Midbrain (tissue), 1 donor: ENCODE measurements around the gene CCNL1.

Experiments used
- DNase-seq: peaks from one replicate; lab custom pipeline; 2025; lab: John Stamatoyannopoulos, UW

CCNL1 gene

DNA sequence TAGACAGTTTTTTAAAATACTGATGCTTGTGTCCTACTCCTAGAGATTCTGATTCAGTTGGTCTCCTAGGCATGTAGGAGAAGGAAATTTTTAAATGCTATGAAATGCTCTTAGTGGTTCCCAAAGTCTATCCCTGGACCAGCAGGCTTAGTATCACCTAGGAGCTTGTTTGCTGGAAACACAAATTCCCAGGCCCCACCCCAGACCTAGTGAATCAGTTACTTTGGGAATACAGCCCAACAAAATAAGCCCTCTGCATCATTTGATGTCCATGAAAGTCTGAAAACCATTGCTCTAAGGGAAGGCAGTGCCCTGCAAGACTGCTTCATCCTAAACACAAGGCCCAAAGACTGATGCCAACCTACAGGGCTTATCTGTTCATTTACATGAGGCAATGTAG lies 36.3 kb downstream of the CCNL1 start:
- DNase-seq = no peak

DNA sequence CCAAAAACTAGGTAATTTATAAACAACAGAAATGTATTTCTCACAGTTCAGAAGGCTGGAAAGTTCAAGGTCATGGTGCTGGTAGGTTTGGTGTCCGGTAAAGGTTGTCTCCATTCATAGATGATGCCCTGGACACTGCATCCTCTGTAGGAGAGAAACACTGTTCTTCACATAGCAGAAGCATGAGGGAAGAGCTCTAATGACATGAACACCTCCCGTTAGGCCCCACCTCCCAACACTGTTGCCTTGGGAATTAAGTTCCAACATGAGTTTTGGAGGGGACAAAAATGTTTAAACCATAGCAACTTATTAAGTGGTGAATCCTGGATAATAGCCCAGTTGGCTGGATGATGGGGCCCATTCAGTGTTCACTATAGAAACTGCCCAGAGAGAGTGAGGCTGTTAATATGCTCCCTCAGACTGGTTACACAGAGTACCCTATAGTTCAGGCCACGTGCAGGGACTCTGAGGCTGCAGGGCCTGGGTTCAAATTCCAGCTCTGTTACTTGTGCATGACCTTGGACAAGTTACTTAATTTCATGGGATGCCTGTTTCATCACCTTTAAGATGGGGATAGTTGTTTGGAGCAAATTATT lies 37.0 kb downstream of the CCNL1 start:
- no peak for DNase-seq

DNA sequence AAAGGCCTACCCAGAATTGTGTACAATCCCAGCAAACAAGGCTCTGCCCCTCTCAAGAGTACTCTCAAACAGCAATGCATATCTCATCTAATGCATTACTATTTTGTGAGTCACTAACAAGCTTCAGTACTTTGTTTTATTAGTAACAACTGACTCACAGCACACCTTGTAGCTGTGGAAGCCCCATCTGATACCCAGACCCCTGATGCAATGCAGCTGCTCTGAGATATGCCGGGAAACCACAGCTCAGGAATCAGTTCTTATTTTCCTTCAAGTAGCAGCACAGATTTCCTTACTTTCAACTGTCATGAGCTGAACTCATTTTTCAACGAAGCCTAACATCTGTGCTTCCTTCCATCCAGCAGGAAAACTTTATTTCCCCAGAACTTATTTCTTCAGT lies 37.8 kb downstream of the CCNL1 start:
- no peak for DNase-seq

DNA sequence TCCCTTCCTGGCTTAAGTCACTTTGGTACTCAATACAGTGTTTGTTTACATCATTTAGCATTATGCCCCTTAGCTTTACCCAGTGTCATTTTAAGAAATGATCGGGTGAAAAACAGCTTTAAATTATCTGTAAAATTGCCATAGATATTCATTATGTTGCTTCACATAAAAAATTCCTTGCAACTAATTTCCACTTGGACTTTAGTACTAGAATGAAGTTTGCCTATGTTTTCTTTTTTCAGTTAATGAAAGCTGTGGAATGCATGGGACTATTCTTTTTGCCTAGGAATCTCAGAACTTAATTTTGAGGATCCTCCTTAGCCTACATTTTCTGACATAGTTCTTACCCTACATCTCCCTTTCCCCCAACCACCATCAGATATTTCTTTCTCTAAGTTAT lies 38.4 kb downstream of the CCNL1 start:
- DNase-seq = no peak

DNA sequence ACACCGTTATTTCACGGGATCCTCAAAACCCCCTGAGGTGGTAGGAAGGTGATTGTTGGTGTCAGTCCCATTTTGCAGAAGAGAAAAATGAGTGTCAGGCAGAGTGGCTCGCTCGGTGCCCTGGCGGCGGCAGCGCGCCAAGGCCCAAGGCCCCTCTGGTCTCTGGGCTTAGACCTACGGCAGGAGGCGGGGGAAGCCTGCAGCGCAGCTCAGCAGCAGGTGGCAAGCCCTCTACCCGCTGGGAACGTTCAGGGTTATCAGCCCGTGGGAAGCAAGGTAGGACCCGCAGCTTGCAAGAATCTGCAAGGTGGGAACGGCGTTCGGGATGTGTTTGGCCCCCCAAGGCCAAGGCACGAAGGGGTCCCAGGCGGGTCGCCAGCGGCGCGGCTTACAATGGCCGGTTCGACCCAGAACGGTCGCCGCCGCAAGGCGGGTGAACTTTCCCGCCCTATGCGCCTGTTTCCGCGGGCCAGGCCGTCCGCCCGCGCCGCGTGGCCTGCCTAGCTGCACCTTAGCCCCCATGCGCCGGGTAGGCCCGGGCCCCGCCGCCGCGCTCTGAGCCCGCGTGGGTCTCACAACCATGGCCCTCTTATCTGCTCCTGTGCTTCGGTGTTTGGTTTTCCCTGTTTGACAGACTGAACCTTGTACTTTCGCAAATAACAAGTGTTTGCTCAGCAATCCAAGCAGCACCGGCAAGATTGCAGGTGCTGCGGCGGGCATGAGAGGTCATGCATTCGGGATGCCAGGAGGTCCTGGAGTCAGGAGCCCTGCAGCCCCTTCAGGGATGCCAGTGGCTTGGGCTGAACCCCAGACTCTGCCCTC lies 39.7 kb downstream of the CCNL1 start:
- DNase-seq = no peak

DNA sequence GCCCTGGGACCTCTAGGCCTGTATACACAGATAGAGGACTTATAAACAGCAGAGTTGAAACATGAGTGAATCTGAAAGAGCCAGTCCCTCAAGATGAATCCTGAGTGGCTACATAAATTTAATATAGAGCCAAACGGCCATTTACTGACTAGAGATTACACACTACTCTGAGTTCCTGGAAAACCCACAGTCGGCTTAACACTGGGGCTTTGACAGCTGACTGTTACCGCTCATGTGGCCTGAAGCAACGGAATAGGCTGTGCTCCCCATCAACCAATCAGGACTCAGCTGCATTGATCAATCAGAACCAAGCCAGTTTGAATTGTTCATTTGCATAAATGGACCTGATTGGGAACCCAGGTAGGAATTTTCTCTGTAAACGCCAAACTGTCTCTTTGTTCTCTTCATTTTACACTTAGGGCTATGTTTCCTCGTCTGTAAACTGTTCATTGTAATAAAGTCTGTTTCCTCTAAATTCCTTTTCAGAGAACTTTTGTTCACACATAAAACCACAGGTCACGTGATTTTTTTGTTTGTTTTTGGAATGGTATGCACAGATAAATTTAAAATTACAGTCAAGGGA lies 40.5 kb downstream of the CCNL1 start:
- no peak for DNase-seq

DNA sequence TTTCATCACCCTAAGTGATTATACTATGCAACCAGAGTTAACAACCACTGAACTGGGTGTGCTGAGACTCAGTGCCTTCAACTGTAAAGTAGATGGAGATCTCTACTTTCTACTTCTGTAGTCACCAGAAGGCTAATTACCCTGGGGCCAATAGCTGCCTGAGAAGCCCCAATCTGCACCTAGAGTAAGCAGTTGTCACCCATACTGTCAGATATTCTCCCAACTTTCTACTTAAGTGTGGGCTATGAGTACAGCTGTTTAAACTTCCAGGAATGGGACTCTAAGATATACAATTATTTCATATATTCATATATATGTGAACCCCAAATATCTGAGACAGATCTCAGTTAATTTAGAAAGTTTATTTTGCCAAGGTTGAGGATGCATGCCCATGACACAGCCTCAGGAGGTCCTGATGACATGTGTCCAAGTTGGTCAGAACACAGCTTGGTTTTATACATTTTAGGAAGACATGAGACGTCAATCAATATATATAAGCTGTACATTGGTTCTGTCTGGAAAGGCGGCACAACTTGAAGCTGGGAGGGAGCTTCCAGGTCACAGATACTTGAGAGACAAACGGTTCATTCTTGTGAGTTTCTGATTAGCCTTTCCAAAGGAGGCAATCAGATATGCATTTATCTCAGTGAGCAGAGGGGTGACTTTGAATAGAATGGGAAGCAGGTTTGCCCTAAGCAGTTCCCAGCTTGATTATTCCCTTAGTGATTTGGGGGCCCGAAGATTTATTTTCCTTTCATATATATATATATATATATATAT lies 41.9 kb downstream of the CCNL1 start:
- no peak for DNase-seq

DNA sequence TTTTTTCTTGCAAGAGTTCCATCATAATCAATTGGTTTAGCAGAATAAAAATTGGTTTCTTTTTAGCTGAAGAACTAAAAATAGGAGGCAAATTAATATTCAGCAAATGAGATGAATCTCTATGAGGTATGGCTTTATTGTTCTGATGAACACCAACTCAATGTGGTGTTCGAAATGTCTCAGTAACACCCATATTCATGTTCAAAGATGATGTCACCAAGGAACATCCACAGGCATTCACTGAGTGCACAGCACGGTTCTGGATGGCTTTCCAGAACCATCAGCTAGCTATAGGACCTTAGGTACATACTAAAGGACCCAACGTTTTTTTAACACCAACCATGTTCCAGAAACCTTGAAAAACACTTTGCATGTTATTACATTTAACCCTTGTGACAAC lies 42.7 kb downstream of the CCNL1 start:
- DNase-seq = no peak

DNA sequence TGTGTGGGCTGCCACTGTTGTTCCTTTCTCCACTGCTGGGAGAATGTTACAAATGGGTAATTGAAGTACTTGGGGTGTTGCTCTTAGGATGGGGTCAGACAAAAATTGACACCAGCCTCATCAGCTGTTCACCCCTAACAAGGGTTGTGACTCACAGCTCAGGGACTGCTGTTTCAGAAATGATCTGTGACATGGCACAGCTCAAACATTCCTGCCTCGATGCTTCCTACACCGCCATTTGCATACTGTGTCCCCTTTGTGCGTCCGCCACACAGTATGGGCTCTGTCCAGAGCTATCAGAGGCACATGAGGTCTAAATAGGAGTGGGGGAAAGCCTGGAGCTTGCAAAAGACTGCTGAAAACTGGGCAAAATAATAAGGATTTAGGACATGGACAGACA lies 43.9 kb downstream of the CCNL1 start:
- DNase-seq = no peak

DNA sequence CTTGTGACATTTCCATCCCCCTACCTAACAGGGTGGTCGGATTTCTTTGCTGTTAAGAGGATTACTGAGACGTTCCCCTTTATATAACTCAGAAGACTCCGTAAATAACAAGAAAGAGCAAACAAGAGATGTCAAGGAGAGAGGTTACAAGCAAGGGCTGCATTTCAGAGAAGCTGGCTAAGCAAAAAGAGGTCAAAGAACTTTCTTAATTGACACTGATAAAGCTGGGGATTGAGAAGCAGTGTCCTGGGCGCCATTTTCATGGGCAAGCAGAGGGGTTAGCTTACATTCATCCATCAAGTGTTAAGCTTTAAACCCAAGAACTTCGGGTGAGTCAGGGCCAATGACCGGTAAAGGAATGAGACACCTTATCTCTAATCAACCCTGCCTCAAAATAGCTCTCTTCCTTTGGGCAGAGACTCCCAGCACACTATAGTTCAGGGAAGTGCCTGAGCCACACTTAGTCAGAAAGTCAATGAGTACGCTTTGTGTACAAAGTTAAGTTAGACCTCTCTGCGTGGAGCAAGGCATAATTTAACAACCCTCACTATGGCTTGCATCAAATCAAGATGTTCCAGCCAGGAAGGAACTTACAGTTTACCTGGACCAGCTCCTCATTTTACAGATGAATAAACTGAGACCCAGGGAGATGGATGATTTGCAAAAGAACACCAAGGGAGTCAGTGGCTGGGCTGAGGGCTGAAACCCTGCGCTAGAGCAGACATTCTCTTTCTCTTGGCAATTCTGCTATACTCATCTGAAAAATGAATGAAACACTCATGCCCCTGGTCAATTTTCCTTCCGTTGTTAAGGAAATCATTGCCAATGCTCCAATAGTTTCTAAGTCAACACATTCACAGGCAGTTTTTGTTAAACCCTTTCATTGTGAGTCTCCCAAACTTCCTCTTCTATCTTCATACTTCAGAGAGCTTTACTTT lies 44.6 kb downstream of the CCNL1 start:
- DNase-seq = no peak

DNA sequence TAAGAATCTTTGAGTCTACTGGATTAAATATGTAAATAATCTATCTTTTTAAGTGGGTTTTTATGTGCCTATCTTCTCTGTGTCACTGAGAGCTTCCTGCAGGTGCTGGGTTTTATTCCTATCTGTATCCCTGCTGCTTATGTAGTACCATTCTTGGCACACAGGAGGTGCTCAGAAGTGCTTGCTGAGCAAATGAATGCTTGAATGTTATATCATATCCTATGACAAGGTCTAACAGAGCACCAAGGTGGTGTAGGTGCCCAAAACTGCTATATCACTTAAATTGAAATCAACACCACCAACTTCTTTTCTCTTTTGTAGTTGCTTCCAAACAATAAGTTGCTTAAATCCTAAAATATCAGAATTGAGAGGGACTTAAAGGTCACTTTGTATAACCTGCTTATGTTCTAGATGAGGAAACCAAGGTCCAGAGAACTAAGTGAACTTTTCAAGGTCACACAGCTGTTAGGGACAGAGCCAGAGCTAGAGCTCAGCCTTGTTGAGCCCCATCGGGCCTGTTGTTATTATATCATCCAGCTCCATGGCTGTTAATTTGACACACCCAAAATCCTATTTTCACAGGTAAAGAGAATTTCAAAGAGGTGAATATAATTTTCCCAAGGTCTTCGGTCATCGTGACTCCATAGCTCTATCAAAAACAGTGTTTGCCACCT lies 46.0 kb downstream of the CCNL1 start:
- DNase-seq = no peak

DNA sequence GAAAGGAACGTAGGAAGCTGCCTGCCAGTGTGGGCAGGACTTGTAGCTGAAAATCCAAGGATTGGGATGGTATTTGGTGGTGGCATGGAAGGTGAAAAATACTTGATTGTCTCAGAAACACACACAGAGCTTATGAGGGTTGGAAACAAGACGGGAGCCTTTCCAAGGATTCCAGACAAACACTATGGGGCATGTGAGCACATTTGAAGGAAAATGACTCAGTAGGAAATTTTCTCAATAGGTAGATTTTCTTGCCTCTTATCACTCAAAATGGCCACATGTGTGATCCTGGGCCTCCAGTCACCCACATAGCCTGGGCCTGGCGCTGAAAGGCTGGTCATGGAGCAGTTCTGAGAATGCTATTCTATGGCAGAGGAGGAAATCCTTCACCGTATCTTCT lies 47.4 kb downstream of the CCNL1 start:
- DNase-seq = no peak

DNA sequence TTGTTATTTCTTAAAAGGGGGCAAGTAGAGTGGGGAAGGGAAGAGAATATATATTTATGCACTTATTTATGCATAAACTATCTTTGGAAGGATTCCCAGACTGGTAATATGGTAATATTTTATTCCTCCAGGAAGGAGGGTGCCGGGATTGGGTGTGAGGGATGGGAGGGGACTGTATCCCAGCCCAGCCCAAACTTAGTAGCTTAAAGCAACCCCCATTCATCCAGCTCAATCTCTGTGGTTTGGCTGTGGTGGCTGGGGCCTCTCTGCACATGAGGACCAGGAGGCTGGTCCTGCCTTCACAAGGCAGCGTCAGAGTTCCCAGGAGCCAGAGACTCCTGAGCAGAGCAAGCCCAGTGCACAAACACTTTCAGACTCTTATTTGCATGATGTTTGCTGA lies 48.4 kb downstream of the CCNL1 start:
- DNase-seq = no peak

DNA sequence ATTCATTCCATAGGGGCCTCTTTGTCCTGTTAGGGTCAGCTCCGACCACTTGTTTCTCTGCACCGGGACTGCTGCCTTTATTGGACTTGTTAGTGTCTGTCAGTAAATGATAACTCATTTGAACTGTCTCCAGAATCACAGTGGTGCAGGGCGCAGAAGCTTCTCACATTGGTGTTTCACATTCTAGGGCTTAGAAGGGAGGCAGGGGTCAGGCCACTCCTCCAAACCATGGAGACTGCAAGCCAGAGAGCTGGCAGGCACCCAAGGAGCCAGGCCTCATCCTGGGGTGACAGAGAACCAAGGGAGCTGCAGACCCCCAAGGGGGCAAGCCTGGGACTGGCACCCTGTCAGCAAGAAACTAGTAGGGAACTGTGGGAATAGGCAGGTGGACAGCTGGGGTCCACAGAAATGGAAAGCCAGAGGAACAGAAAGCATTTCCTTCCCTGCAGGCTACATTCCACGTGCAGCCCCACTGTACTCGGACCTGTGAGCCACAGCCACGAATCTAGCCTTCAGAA lies 49.1 kb downstream of the CCNL1 start:
- DNase-seq = no peak

DNA sequence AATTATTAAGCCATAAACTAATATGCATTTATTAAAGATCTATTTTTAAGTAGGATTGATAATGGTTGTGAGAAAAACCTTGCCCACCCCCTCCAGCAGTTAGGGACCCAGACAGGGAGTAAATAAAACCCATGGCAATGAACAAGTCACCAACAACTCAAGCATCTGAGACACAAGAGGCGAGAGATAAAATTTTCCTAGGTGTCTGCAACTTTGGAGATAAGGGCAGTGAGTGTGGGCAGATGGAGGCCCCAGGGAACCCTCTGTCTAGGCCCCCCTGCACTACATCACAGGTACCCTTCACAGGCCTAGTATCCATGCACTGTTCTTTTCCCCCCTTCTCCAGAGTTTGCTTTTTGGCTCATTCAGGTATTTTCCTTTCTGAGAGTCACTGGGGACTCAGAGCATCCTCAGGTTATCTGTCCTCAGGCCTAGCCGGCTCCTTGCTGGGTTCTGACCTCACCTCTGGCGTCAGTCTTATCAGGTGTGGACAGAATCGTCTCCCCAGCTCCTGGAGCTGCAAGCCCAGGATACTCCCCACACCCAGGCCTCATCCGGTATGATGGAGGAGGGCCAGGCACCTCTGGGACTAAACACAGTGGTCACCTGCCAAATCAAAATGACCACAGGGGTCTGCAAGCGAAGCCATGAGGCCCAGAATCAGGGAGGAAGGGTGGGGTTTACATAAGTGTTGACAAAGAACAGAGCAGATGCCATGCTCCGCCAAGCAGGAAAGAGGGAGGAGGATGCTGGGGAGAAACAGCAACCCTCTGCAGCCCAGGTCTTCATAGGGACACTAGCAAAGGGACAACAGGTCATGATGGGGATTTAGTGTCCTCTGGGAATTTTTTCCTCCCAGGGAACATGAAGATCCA lies 50.4 kb downstream of the CCNL1 start:
- DNase-seq = no peak

DNA sequence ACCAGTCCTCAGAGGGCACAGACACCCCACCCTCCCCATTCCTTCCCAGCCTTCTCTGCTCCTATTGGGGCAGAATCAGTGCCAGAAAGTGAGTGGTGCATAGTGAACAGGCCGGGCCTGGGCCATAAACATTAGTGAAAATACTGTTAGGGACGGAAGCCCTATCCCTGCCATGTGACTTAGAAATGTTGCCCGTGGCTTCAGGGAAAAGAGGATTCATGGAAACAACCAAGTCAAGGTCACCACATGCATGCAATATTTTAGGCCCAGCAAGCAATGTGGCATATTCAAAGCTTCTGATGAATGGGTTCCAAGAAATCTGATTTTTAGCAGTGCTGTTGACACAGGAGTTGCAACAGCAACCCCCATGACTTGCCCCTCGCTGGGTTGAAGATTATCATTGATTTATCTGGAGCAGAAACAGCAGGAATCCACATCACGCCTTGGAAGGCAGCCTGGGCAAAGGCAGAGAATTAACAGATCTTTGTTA lies 52.3 kb downstream of the CCNL1 start:
- no peak for DNase-seq

DNA sequence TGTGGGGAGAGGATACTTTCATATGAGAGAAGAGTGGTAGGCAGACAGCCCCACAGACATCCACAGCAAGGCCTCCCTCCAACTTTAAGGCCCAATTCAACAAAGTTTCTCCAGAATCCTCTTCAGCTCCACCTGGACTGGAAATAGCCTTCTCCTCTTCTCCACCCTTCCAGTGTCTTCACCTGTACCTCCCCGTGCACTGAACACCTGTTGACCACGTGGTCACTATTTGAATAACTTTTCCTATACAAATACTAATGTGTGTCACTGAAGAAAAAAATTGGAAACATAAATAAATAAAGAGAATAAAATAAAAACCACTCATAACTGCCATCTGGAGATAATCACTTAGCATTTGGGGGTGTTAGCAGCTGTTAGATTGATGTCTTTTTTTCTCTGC lies 52.9 kb downstream of the CCNL1 start:
- DNase-seq = no peak

DNA sequence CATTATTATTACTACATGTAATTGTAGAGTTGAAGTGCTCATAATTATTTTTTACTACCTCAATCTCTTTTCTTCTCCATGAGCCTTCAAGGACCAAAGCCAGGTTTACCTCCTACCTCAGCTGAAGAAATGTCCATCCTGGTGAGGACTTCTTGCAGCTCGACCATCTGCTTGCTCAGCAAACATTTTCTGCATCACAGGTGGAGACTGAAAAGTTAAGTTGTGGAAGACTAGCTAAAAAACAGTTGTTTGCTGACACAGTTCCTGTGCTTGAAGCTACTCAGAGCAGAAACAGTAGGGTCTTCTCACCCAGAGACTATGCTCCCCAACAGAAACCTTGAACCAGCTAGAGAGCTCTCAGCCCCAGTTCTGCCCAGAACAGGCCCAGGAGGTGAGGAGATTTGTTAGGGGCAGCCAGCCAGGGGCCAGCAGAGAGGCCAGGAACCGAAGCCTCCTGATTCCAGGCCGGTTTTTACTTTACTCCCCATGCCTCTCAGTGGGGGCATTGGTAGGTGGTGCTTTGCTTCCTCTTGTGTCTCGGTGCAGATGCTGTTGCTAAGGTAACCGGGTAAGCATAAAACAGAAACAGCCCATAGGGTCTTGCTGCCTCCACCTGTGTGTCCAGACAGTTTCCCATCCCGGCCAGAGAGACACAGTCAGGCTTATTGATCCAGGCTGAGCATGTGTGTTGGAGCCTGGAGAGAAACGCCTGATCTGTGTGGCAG lies 54.9 kb downstream of the CCNL1 start:
- DNase-seq = no peak

DNA sequence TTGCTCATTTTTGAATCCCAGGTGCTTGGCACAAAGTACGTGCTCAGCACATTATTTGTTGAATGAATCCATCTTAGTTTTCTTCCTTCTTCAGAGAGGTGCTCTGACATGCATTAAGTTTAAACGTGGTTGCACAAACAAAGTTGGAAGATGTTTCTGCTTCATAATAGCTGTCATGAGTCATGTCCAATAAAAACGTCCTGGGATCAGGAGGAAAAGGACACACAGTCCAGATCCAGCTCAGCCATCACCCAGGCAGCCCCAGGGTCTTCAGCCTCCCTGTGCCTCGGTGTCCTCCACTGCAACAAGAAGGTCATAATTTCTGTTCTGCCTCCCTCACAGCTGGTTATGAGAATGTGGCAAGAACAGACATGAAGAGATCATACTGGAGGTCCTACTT lies 55.4 kb downstream of the CCNL1 start:
- DNase-seq = no peak
